Vagina (tissue), 2 donors: ENCODE measurements around the gene DUOXA2. TPM values are rescaled to one million over a fixed set of nuclear protein-coding genes. Genes with fewer than 3 reads are reported as not detected.

ENCODE experiments used
- DNase-seq, 2 donors: peaks; one replicate each; pipeline ENCODE4 v3.0.0-alpha.2; 2017; ENCODE audit errors: extremely low spot score in 2 of 2
- H3K27ac ChIP-seq: fragments of 200-600 bp; sonication (generic); one replicate; pipeline ENCODE4 v1.5.1; 2019
- H3K27me3 ChIP-seq: fragments of 200-600 bp; sonication (generic); one replicate; pipeline ENCODE4 v1.5.1; 2019
- H3K36me3 ChIP-seq, 2 donors: fragments of 200-600 bp; sonication (generic); one replicate each; pipeline ENCODE4 v1.5.1; 2017 to 2019
- H3K4me1 ChIP-seq: fragments of 200-600 bp; sonication (generic); one replicate; pipeline ENCODE4 v1.5.1; 2019
- H3K4me3 ChIP-seq, 2 donors: fragments of 200-600 bp; sonication (generic); 1 replicate in 1 of 2; 2 replicates in 1 of 2; pipeline ENCODE4 v1.5.1; 2016 to 2019
- H3K9me3 ChIP-seq: fragments of 200-600 bp; sonication (generic); one replicate; pipeline ENCODE4 v1.5.1; 2019
- POLR2A ChIP-seq, 2 donors: fragments of 450-650 bp; IDR thresholded peaks; one replicate each; pipeline ENCODE4 v1.6.1; 2017; ENCODE audit warnings: antibody characterized with exemption in 2 of 2, mild to moderate bottlenecking in 2 of 2, moderate library complexity in 2 of 2
- POLR2AphosphoS5 ChIP-seq, 2 donors: sonication (generic); formaldehyde crosslinking; IDR thresholded peaks; one replicate each; pipeline ENCODE4 v1.9.0; 2017; ENCODE audit warnings: antibody characterized with exemption in 2 of 2, mild to moderate bottlenecking in 2 of 2, low read depth in 1 of 2; ENCODE audit not compliant: insufficient read depth in 1 of 2
- intact Hi-C: fragments of 100-400 bp; cut with DNase I; formaldehyde crosslinking; loops from one replicate; pipeline ENCODE4 v1.15.1; 2023
- total RNA-seq: library from RNA; depleted of rRNA; stranded (reverse); fragments of >200 nt; gene quantifications from one replicate; pipeline ENCODE4 v1.2.3, GENCODE V29; 2016
- TF ChIP-seq, protein P1 (sequence below), 3 experiments: fragments of 450-650 bp in 2 of 3; fragments of 200-600 bp in 1 of 3; sonication (generic) in 1 of 3; IDR thresholded peaks; one replicate each; pipeline ENCODE4 v1.5.1; 2017 to 2019; ENCODE audit warnings: antibody characterized with exemption in 3 of 3, mild to moderate bottlenecking in 2 of 3, moderate library complexity in 2 of 3

Gene DUOXA2
- total RNA-seq, 1 donor from 2014 or later: 1.5 TPM

DNA sequence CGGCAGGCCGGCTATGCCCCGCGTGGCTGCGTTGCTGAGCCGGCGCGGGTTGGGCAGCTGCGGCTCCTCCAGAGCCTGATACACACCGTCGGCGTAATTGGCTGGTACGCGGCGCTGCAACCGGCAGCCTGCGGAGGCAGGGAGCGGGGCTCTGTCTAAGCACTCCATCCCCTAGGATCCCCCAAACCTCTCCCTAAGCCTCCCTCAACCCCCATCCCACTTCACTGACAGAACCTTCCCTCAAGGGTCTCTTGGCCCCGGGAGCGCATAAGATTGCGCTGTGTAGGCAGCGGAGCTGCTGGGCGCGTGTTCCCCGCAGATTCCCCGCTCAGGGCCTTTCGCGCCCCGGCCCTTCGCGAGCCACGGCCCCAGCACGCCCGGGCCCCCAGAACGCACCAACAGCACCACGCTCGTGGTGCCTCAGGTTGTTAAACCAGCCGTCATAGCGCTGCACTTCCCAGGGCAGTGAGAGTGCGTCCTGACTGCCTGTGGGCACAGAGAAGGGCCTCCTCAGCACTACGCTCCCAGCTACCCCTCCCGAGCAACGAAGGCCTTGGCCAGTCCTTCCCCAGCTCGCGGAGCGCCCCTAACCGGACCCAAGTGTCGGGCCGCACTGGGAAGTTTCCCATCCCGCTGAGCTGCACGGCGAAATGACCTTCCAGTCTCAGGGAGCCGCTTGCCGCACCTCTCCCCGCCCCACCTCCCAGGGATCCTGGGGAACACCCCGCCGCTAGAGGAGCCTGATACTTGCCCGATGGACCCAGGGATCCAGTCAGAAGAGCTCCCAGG is 1.3 kb upstream of the DUOXA2 start:
- no peaks in the 10 kb centered on the region for H3K36me3 ChIP-seq
- H3K27me3 ChIP-seq: peaks cover 12% of the 10 kb centered on the region
- DNase-seq: no peak
- H3K4me3 ChIP-seq: peak overlapping the region; percentile 10 to 23
- H3K9me3 ChIP-seq: no peaks in the 10 kb centered on the region
- TF ChIP-seq, protein P1, sequence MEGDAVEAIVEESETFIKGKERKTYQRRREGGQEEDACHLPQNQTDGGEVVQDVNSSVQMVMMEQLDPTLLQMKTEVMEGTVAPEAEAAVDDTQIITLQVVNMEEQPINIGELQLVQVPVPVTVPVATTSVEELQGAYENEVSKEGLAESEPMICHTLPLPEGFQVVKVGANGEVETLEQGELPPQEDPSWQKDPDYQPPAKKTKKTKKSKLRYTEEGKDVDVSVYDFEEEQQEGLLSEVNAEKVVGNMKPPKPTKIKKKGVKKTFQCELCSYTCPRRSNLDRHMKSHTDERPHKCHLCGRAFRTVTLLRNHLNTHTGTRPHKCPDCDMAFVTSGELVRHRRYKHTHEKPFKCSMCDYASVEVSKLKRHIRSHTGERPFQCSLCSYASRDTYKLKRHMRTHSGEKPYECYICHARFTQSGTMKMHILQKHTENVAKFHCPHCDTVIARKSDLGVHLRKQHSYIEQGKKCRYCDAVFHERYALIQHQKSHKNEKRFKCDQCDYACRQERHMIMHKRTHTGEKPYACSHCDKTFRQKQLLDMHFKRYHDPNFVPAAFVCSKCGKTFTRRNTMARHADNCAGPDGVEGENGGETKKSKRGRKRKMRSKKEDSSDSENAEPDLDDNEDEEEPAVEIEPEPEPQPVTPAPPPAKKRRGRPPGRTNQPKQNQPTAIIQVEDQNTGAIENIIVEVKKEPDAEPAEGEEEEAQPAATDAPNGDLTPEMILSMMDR (IDR thresholded peaks at IDR 0.05): no peak
- no peak overlapping the region for H3K27ac ChIP-seq
- H3K4me1 ChIP-seq: peaks cover 44% of the 10 kb centered on the region
- intact Hi-C loops: no loop called here

DNA sequence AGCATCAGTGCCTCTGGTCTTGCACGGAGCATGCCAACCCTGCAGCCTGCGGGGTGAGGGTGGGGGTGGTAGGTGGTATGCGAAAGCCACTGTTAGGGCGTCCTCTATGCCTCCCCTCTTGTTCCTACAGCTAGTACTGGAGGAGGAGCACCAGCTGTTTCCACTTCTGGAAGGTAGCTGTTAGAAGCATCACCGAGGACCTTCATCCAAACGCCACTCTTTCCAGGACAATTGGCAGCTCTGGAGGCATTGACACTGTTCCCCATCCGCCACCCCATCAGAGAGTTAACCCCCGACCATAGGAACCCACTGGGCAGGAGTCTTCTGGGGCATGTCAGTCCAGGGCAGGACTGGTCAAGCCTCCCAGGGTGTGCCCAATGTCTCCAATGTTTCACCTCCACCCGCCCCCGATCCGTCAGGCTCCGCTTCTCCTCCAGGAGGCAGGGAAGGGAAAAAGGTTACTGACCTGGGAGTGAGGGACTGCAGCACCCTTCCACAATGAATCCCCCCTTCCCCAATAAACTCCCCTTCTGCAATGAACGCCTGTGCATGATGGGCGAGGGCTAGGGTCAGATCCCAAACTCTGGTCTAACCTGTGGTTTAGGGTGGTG is 641 bp upstream of the DUOXA2 start:
- Histone ChIP-seq H3K27me3 (peaks cover 12% of the 10 kb centered on the region), H3K36me3 (no peaks in the 10 kb centered on the region), H3K9me3 (no peaks in the 10 kb centered on the region), H3K4me1 (peaks cover 46% of the 10 kb centered on the region), H3K27ac (no peak overlapping the region), H3K4me3 (peak overlapping the region in 1 of 2 donors; percentile 23)
- intact Hi-C loops: no loop called here
- TF ChIP-seq POLR2AphosphoS5 (IDR thresholded peaks at IDR 0.05; ENCODE audit: insufficient read depth in 1 of 2, low read depth in 1 of 2) (no peak), POLR2A (IDR thresholded peaks at IDR 0.05) (no peak)
- TF ChIP-seq, protein P1 (IDR thresholded peaks at IDR 0.05): no peak
- no peak for DNase-seq

DNA sequence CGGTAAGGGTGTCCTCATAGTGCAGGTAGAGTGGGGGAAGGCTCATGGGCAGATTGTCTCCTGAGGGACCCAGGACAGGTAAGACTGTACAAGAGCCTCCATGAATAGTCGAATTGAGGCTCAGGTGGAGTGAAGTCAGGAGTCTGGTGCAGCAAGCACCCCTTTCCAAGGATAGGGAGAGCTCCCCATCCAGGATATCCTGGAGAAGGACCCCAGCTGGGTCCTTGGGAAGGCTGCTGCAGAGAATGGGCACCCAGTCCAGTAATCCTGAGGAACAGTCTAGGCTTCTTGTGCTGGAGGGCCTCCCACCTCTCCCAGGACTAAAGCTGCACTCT is 592 bp downstream of the DUOXA2 start:
- Histone ChIP-seq H3K27ac (no peak overlapping the region), H3K9me3 (no peaks in the 10 kb centered on the region), H3K27me3 (peaks cover 12% of the 10 kb centered on the region), H3K4me3 (no peak overlapping the region), H3K4me1 (peaks cover 46% of the 10 kb centered on the region), H3K36me3 (no peaks in the 10 kb centered on the region)
- DNase-seq: no peak
- TF ChIP-seq POLR2A (IDR thresholded peaks at IDR 0.05) (no peak), POLR2AphosphoS5 (IDR thresholded peaks at IDR 0.05; ENCODE audit: insufficient read depth in 1 of 2, low read depth in 1 of 2) (no peak)
- TF ChIP-seq, protein P1 (IDR thresholded peaks at IDR 0.05): no peak
- intact Hi-C loops: no loop called here

DNA sequence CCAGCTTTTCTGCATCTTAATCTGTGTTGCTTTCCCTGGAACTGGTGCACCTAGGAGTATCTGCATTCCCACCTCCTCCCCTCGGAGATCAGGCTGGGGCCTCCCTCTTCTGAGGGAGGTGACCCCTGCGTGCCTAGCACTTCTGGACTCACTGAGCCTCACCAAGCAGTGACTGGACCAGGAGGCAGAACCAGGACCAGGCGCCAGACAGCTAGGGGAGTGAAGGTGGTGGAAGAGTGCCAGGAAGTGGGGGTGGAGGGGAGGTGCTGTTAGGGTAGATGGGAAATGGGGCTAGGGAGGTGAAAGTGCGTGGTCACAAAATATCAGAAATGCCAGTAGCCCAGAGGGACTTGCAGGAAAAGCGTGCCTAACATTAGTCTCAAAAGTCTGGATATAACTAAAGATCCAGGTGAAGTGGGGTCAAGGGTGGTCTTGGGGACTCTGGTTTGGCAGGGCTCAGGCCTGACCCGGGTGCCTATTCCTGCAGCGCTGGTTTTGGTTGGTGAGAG is 1.2 kb downstream of the DUOXA2 start:
- intact Hi-C loops: no loop called here
- Histone ChIP-seq H3K4me3 (no peak overlapping the region), H3K9me3 (no peaks in the 10 kb centered on the region), H3K4me1 (peaks cover 46% of the 10 kb centered on the region), H3K36me3 (no peaks in the 10 kb centered on the region), H3K27me3 (peaks cover 12% of the 10 kb centered on the region), H3K27ac (no peak overlapping the region)
- no peak for DNase-seq
- TF ChIP-seq POLR2AphosphoS5 (IDR thresholded peaks at IDR 0.05; ENCODE audit: insufficient read depth in 1 of 2, low read depth in 1 of 2) (no peak), POLR2A (IDR thresholded peaks at IDR 0.05) (no peak)
- TF ChIP-seq, protein P1 (IDR thresholded peaks at IDR 0.05): no peak

DNA sequence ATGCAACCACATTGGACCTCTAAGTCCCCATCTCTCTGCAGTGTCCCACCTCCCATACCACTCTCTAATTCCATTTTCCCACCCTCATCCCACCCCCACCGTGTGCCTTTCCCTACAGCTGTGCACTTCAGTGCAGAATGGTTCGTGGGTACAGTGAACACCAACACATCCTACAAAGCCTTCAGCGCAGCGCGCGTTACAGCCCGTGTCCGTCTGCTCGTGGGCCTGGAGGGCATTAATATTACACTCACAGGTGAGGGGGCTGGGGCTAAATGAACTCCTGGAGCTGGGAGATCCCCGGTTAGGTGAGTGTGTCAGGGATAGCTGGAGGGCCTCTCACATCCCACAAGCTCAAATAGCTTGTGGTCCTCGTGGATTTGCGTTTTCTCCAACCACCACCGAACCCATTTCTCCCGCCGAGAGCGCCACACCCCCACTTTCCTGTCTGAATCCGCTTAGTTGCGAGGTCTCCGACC is 1.9 kb downstream of the DUOXA2 start:
- TF ChIP-seq POLR2A (IDR thresholded peaks at IDR 0.05): no peak
- TF ChIP-seq POLR2AphosphoS5 (IDR thresholded peaks at IDR 0.05; ENCODE audit: insufficient read depth in 1 of 2, low read depth in 1 of 2): no peak
- TF ChIP-seq, protein P1 (IDR thresholded peaks at IDR 0.05): no peak
- intact Hi-C loops: no loop called here
- H3K4me3 ChIP-seq: no peak overlapping the region
- H3K27ac ChIP-seq: no peak overlapping the region
- peaks cover 12% of the 10 kb centered on the region for H3K27me3 ChIP-seq
- H3K36me3 ChIP-seq: no peaks in the 10 kb centered on the region
- H3K9me3 ChIP-seq: no peaks in the 10 kb centered on the region
- no peak for DNase-seq
- peaks cover 46% of the 10 kb centered on the region for H3K4me1 ChIP-seq
